ENCODE results near the gene CXCR2. TPM values are rescaled to one million over a fixed set of nuclear protein-coding genes. Genes with fewer than 3 reads are reported as not detected.

The CXCR2 gene
- 10 to 100 TPM in 1 of 2 donors, 1 to 10 TPM in 1; 3.1 to 22.0 TPM for total RNA-seq
- polyA plus RNA-seq (ENCODE audit: insufficient read length in 6 of 6) = under 1 TPM; 0.23 to 0.29 (median 0.26) TPM
- long read RNA-seq, donor 1 = 0 reads
- long read RNA-seq, donor 2 = 0 reads
- long read RNA-seq, donor 3 = 0 reads
- long read RNA-seq, donor 4 = 0 reads
- long read RNA-seq, donor 5 = 0 reads
- long read RNA-seq, donor 6 = 0 reads
- long read RNA-seq, donor 7 = 0 reads
- long read RNA-seq, donor 8 = 0 reads
- long read RNA-seq, donor 9 = 0 reads
- long read RNA-seq, donor 10, transcript CXCR2-201 (3 exons, 2,879 nt) = major isoform, 10 of 17 reads
- long read RNA-seq, donor 10, partial matches to known transcripts = 0 of 17 reads
- long read RNA-seq, donor 10, other reads (novel, unspliced or antisense) = 1 of 17 reads
- long read RNA-seq, donor 11 = 0 reads
- long read RNA-seq, donor 12 = 0 reads

GRCh38 chr2:218125626-218126080 lies at the start of gene CXCR2:
CXCR2 (plus strand) TSS chr2:218126028; CDS start chr2:218134802, 8,774 bp downstream.
- Histone ChIP-seq H3K4me3 (peak within 1 kb of the TSS in 1 of 2 donors; percentile 28), H3K9me3 (peaks cover 0 to 20% of the 10 kb centered on the region in 2 donors), H3K36me3 (no peaks in the 10 kb centered on the region), H3K27me3 (no peaks in the 10 kb centered on the region), H3K27ac (peak within 1 kb of the TSS in 1 of 2 donors; percentile 87), H3K4me1 (peaks cover 0 to 21% of the 10 kb centered on the region in 2 donors)
- intact Hi-C loops (cut with DNase I) = no loop called here
- TF ChIP-seq CTCF (IDR thresholded peaks at IDR 0.05) = no peak
- DNase-seq (peak; percentile 22 to 89 (median 52)), ATAC-seq (peak; percentile 57)

DNA sequence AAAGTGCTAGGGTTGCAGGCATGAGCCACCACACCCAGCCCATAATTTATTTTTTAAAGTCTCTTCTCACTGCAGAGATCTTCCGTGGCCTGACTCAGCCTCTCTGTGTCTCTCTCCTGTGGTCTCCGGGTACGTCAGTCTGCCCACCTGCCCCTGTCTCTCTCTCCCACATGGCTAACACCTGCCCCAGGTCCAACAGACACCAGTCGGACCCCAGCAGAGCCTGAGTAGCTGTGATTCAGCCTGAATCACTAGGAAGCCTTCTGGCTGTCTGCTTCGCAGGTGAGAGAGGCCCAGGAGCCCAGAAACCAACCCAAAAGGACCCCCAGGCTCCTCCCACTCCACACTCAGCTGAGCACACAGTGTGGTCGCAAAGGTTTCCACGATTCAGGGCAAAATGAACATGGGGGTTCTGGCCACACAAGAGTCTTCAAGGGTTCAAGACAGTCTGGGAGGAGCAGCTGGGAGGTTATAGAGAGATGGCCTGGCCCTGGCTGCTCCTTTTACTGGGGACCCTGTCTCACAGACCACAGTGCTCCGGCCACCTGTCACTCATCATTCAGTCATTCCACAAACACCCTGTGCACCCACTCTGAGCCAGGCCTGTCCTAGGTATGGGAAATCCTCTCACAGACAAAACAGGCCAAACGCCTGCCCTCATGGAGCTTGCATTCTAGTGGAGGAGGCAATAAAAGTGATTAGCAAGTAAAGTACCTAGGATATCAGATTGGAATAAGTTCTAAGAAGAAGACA lies 48.2 kb upstream of the CXCR2 start:
- no peak for TF ChIP-seq CTCF (IDR thresholded peaks at IDR 0.05)
- Histone ChIP-seq H3K4me1 (no peaks in the 10 kb centered on the region), H3K27me3 (no peaks in the 10 kb centered on the region), H3K27ac (no peak overlapping the region), H3K4me3 (no peak overlapping the region), H3K36me3 (no peaks in the 10 kb centered on the region), H3K9me3 (no peaks in the 10 kb centered on the region)
- no peak for ATAC-seq
- DNase-seq = no peak
- intact Hi-C loops (cut with DNase I) = no loop called here

DNA sequence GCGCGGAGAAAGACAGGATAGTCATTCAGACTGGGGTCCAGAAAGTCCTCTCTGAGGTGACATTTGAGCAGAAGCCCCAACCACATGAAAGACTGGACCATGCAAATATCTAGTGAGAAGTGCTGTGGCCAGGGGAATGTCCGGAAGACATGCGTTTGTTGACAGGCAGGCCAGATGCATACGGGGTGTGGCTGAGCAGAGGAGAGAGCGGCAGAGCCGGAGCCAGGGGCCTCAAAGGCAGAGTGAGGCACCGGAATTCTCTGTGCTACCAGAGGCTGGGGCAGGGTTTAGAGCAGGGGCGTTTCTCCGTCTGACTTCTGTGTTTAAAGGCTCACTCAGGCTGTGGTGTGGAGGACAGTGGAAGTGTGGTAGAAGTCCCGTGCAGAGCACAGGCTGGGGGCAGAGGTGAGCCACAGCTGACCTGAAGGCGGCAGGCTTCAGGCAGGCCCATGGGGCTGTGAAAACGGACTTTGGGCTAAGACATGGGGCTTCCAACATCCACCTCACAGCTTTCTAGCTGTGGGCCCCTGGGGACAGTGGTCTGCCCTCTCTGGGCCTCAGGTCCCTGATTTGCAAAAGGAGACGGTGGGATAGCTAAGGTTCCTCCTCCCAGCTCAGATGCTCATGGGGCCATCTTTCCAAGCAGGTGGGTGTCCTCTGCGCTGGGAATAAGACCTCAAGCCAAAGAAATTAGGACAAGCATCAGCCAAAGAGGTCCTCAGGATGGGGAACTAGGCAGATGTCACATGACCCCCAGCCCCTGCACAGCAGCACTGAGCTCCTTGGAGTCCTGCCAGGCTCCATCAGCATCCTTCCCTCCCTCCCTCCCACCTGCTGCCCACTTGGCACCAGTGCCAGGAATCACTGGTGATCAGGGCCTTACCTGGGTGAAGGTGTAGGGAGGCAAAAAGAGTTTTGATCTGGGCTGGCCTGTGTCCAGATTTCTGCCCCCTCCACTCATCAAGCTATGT lies 45.6 kb upstream of the CXCR2 start:
- TF ChIP-seq CTCF (IDR thresholded peaks at IDR 0.05) = no peak
- H3K36me3 ChIP-seq = no peaks in the 10 kb centered on the region
- ATAC-seq (no peak), DNase-seq (no peak)
- intact Hi-C loops (cut with DNase I) = no loop called here
- no peaks in the 10 kb centered on the region for H3K9me3 ChIP-seq
- no peaks in the 10 kb centered on the region for H3K27me3 ChIP-seq
- H3K4me3 ChIP-seq = no peak overlapping the region
- no peaks in the 10 kb centered on the region for H3K4me1 ChIP-seq
- no peak overlapping the region for H3K27ac ChIP-seq

- Histone ChIP-seq H3K4me1 (no peaks in the 10 kb centered on the region), H3K9me3 (peaks cover 0 to 5% of the 10 kb centered on the region in 2 donors), H3K4me3 (no peak overlapping the region), H3K36me3 (no peaks in the 10 kb centered on the region), H3K27me3 (no peaks in the 10 kb centered on the region), H3K27ac (no peak overlapping the region)
- peak; percentile 41 for ATAC-seq
- intact Hi-C loops (cut with DNase I) = no loop called here
- no peak for TF ChIP-seq CTCF (IDR thresholded peaks at IDR 0.05)
- peak in 1 of 4 donors; percentile 28 for DNase-seq
These were observed 44.8 kb upstream of the CXCR2 start for GRCh38 chr2:218081063-218081462.

Data from left lung (tissue), 14 donors.